ENCODE data around the gene BSCL2.
"Not testable (repeated sequence)": the region's sequence is repeated elsewhere in the genome, so short reads cannot be mapped to it uniquely, and the experiment has no call there.

The BSCL2 gene

GRCh38 chr11:62709247-62710000 lies 2.2 kb upstream of the BSCL2 start:
- peak overlapping the region; percentile 60 for H3K4me3 ChIP-seq (ENCODE audit: low read depth, low read length)
- TF ChIP-seq, protein P1, sequence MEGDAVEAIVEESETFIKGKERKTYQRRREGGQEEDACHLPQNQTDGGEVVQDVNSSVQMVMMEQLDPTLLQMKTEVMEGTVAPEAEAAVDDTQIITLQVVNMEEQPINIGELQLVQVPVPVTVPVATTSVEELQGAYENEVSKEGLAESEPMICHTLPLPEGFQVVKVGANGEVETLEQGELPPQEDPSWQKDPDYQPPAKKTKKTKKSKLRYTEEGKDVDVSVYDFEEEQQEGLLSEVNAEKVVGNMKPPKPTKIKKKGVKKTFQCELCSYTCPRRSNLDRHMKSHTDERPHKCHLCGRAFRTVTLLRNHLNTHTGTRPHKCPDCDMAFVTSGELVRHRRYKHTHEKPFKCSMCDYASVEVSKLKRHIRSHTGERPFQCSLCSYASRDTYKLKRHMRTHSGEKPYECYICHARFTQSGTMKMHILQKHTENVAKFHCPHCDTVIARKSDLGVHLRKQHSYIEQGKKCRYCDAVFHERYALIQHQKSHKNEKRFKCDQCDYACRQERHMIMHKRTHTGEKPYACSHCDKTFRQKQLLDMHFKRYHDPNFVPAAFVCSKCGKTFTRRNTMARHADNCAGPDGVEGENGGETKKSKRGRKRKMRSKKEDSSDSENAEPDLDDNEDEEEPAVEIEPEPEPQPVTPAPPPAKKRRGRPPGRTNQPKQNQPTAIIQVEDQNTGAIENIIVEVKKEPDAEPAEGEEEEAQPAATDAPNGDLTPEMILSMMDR (IDR thresholded peaks at IDR 0.05; ENCODE audit: low read depth, low read length): no peak

GRCh38 chr11:62708793-62709192 lies 1.6 kb upstream of the BSCL2 start:
- peak overlapping the region; percentile 60 for H3K4me3 ChIP-seq (ENCODE audit: low read depth, low read length)
- TF ChIP-seq, protein P1 (IDR thresholded peaks at IDR 0.05; ENCODE audit: low read depth, low read length): no peak

DNA sequence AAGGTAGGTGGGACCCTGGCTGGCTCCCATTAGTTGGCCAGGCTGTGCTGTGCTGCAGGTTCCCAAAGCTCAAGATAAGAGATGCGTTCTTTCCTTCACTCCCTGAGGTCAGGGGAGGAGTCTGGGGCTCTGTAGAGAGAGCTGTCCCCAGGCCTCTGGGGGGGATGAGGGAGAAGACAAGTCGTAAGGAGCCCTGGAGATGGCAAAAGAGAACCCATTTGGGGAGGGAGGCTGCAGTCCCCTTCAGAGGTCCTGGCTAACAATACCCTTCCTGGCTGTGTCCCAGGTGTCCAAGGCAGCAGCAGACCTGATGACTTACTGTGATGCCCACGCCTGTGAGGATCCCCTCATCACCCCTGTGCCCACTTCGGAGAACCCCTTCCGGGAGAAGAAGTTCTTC lies 1.2 kb upstream of the BSCL2 start:
- TF ChIP-seq, protein P1 (IDR thresholded peaks at IDR 0.05; ENCODE audit: low read depth, low read length): no peak
- H3K4me3 ChIP-seq (ENCODE audit: low read depth, low read length): peak overlapping the region; percentile 60; the same call in 1 of the 2 replicates

DNA sequence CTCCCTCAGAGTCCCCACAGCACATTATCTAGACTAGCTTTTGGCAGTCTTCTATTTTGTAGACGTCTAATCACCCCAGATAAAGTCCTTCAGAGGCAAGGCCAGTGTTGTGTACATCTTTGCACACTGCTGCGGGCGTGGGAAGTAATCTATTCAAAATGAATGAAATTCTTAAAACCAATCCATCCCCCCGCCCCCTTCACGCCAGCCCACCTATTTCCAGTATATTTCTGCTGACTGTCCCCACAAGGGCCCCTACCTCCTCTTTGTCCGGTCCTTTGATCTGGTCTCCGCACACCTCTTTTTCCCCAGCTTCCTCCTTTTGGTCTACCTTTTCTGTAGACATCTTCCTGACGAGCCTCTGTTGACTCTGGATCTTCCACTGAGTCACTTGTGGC lies 375 bp downstream of the BSCL2 start:
- TF ChIP-seq, protein P1 (IDR thresholded peaks at IDR 0.05; ENCODE audit: low read depth, low read length): no peak
- no peak overlapping the region for H3K4me3 ChIP-seq (ENCODE audit: low read depth, low read length)

GRCh38 chr11:62705880-62706849 lies 1.1 kb downstream of the BSCL2 start:
- TF ChIP-seq, protein P1 (IDR thresholded peaks at IDR 0.05; ENCODE audit: low read depth, low read length): no peak
- peak overlapping the region; percentile 73 for H3K4me3 ChIP-seq (ENCODE audit: low read depth, low read length)

DNA sequence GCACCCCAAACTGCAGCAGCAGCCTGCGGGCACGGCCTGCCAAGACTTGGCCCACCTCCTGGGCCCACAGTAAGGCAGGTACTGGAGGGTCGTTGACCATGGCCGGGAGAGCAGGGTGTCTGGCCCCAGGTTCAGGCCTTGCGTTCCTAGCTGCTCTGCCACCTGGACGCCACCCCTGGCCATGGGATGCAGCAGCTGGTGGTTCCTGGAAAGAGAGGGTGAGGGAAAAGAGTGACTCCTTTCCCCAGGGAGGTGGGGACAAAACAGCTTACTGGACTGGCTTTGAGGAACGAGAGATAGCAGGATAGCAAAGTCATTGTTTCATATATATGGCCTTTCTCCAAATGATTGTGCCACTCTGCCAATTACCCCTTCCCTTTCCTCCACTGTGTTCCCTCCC lies 1.8 kb downstream of the BSCL2 start:
- TF ChIP-seq, protein P1 (IDR thresholded peaks at IDR 0.05; ENCODE audit: low read depth, low read length): no peak
- peak overlapping the region; percentile 73 for H3K4me3 ChIP-seq (ENCODE audit: low read depth, low read length)

DNA sequence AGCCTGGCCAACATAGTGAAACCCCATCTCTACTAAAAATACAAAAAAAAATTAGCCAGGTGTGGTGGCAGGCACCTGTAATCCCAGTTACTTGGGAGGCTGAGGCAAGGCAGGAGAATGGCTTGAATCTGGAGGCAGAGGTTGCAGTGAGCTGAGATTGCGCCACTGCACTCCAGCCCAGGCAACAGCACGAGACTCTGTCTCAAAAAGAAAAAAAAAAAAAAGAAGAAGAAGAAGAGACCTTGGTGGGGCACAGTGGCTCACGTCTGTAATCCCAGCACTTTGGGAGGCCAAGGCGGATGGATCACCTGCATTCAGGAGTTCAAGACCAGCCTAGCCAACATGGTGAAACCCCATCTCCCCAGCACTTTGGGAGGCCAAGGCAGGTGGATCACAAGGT lies 3.3 kb downstream of the BSCL2 start:
- H3K4me3 ChIP-seq (ENCODE audit: low read depth, low read length): not testable (repeated sequence)

Measured in WI38 (cell line).